ENCODE measurements around the gene ATP6V1G1.

The ATP6V1G1 gene

GRCh38 chr9:114634387-114634786, 46.8 kb downstream of the ATP6V1G1 start:
- Histone ChIP-seq H3K27me3 (replicated peaks) (no peaks in the 10 kb centered on the region), H3K4me3 (ENCODE audit: low read depth, low read length) (no peak overlapping the region), H3K27ac (no peak overlapping the region), H3K36me3 (replicated peaks) (peaks cover 7% of the 10 kb centered on the region)
- no peak for TF ChIP-seq CTCF (IDR thresholded peaks at IDR 0.05; ENCODE audit: low read depth, low read length, missing control alignments)
- in situ Hi-C loops (cut with HindIII; ENCODE audit: low pct_ligation_motif_present, low sequenced_read_pairs), result no loop called here
- no peak for DNase-seq

- Histone ChIP-seq H3K27me3 (replicated peaks) (no peaks in the 10 kb centered on the region), H3K4me3 (ENCODE audit: low read depth, low read length) (no peak overlapping the region), H3K27ac (no peak overlapping the region), H3K36me3 (replicated peaks) (peaks cover 7% of the 10 kb centered on the region)
- no peak for TF ChIP-seq CTCF (IDR thresholded peaks at IDR 0.05; ENCODE audit: low read depth, low read length, missing control alignments)
- no peak for DNase-seq
- in situ Hi-C loops (cut with HindIII; ENCODE audit: low pct_ligation_motif_present, low sequenced_read_pairs), result no loop called here
These were observed 50.8 kb downstream of the ATP6V1G1 start for GRCh38 chr9:114638404-114638803.

- H3K36me3 ChIP-seq (replicated peaks), result no peaks in the 10 kb centered on the region
These were observed 54.4 kb downstream of the ATP6V1G1 start for GRCh38 chr9:114641967-114642366.

GRCh38 chr9:114643001-114643400, 55.4 kb downstream of the ATP6V1G1 start:
- H3K27me3 ChIP-seq (replicated peaks), result no peaks in the 10 kb centered on the region
- no peaks in the 10 kb centered on the region for H3K36me3 ChIP-seq (replicated peaks)
- in situ Hi-C loops (cut with HindIII; ENCODE audit: low pct_ligation_motif_present, low sequenced_read_pairs), result no loop called here
- H3K4me3 ChIP-seq (ENCODE audit: low read depth, low read length), result no peak overlapping the region
- no peak for TF ChIP-seq CTCF (IDR thresholded peaks at IDR 0.05; ENCODE audit: low read depth, low read length, missing control alignments)
- no peak for DNase-seq
- no peak overlapping the region for H3K27ac ChIP-seq

More at GRCh38 chr9:114641967-114642366, 54.4 kb downstream of the ATP6V1G1 start:
- DNase-seq, result no peak
- H3K27ac ChIP-seq, result no peak overlapping the region
- H3K27me3 ChIP-seq (replicated peaks), result no peaks in the 10 kb centered on the region
- no peak for TF ChIP-seq CTCF (IDR thresholded peaks at IDR 0.05; ENCODE audit: low read depth, low read length, missing control alignments)
- H3K4me3 ChIP-seq (ENCODE audit: low read depth, low read length), result no peak overlapping the region
- in situ Hi-C loops (cut with HindIII; ENCODE audit: low pct_ligation_motif_present, low sequenced_read_pairs), result no loop called here

GRCh38 chr9:114643896-114644295, 56.3 kb downstream of the ATP6V1G1 start:
- no peaks in the 10 kb centered on the region for H3K36me3 ChIP-seq (replicated peaks)
- no peak for DNase-seq
- no peaks in the 10 kb centered on the region for H3K27me3 ChIP-seq (replicated peaks)
- TF ChIP-seq CTCF (IDR thresholded peaks at IDR 0.05; ENCODE audit: low read depth, low read length, missing control alignments), result no peak
- no peak overlapping the region for H3K27ac ChIP-seq
- in situ Hi-C loops (cut with HindIII; ENCODE audit: low pct_ligation_motif_present, low sequenced_read_pairs), result no loop called here
- no peak overlapping the region for H3K4me3 ChIP-seq (ENCODE audit: low read depth, low read length)

Measured in brain microvascular endothelial cell (primary cell).